Measurements from ENCODE around the gene IFNA4.
"Not testable (repeated sequence)": the region's sequence is repeated elsewhere in the genome, so short reads cannot be mapped to it uniquely, and the experiment has no call there.

DNA sequence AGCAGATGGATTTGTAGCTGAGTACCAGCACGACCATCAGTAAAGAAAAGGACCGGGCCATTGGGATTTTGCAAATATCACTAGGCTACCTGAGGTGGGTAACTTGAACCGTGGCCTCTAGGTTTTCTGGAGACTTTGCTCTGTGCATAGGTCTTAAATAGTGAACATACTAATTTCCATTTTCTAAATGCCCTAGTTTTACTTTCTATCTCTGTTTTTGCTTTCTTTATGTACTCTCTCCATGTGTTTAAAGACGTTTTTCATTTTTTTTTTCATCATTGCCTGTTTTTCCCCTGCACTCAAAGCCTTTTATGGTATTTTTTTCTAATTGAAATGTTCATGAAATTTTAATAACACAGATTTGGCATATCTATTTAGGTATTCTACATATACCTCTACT is 14.7 kb upstream of the IFNA4 start, which contains the start of gene IFNA7:
- TF ChIP-seq, protein P1, sequence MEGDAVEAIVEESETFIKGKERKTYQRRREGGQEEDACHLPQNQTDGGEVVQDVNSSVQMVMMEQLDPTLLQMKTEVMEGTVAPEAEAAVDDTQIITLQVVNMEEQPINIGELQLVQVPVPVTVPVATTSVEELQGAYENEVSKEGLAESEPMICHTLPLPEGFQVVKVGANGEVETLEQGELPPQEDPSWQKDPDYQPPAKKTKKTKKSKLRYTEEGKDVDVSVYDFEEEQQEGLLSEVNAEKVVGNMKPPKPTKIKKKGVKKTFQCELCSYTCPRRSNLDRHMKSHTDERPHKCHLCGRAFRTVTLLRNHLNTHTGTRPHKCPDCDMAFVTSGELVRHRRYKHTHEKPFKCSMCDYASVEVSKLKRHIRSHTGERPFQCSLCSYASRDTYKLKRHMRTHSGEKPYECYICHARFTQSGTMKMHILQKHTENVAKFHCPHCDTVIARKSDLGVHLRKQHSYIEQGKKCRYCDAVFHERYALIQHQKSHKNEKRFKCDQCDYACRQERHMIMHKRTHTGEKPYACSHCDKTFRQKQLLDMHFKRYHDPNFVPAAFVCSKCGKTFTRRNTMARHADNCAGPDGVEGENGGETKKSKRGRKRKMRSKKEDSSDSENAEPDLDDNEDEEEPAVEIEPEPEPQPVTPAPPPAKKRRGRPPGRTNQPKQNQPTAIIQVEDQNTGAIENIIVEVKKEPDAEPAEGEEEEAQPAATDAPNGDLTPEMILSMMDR (conservative IDR thresholded peaks at IDR 0.05; ENCODE audit: low read length) = not testable (repeated sequence)
- TF ChIP-seq EZH2phosphoT487 (IDR thresholded peaks at IDR 0.05; ENCODE audit: borderline replicate concordance, low read depth, low read length) = not testable (repeated sequence)

All from OCI-LY7 (cell line).